Transverse colon (tissue), 4 donors: ENCODE measurements around the gene ARHGAP22.

ENCODE experiments used
- EP300 ChIP-seq: sonication (generic); formaldehyde crosslinking; IDR thresholded peaks from one replicate; pipeline ENCODE4 v1.6.1; 2017; ENCODE audit warnings: antibody characterized with exemption, low read depth
- POLR2A ChIP-seq: fragments of 450-650 bp; IDR thresholded peaks from one replicate; pipeline ENCODE4 v1.6.1; 2016; ENCODE audit warnings: antibody characterized with exemption, mild to moderate bottlenecking, moderate library complexity
- POLR2AphosphoS5 ChIP-seq, 3 donors: sonication (generic); formaldehyde crosslinking; IDR thresholded peaks; one replicate each; pipeline ENCODE4 v1.6.1; 2016; ENCODE audit warnings: antibody characterized with exemption in 3 of 3
- TF ChIP-seq, protein P1 (sequence below), 5 experiments: fragments of 200-600 bp in 3 of 5; fragments of 450-650 bp in 2 of 5; sonication (generic) in 3 of 5; IDR thresholded peaks; 1 replicate in 2 of 5; 2 replicates in 3 of 5; pipeline ENCODE4 v1.5.1; 2016 to 2017; ENCODE audit warnings: antibody characterized with exemption in 5 of 5, inconsistent platforms in 3 of 5, mild to moderate bottlenecking in 2 of 5, moderate library complexity in 1 of 5

DNA sequence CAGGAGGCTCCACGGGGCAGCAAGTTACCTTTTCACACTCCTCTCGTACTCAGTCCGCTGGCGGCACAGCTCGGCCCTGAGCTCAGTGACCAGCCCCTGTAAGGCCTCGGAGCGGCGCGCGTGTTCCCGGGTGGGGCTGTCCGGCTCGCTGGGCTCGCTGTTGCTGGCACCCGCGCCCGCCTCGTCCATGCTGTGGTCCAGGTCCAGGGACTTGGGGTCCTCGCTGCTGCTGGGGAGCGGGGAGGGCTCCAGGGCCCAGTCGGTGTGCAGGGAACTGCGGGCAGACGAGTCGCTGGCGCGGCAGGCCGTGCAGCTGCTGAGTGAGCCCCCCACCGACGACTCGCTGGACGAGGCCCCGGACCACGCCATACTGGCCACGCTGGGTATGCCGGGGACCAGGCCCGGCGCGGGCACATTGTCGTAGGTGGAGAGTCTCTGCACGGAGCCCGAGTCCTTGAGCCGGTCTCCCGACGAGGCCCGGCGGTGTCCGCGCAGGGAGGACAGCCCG, 154.6 kb downstream of the ARHGAP22 start:
- TF ChIP-seq POLR2A (no peak), EP300 (no peak), POLR2AphosphoS5 (IDR thresholded peaks at IDR 0.05) (no peak)
- TF ChIP-seq, protein P1, sequence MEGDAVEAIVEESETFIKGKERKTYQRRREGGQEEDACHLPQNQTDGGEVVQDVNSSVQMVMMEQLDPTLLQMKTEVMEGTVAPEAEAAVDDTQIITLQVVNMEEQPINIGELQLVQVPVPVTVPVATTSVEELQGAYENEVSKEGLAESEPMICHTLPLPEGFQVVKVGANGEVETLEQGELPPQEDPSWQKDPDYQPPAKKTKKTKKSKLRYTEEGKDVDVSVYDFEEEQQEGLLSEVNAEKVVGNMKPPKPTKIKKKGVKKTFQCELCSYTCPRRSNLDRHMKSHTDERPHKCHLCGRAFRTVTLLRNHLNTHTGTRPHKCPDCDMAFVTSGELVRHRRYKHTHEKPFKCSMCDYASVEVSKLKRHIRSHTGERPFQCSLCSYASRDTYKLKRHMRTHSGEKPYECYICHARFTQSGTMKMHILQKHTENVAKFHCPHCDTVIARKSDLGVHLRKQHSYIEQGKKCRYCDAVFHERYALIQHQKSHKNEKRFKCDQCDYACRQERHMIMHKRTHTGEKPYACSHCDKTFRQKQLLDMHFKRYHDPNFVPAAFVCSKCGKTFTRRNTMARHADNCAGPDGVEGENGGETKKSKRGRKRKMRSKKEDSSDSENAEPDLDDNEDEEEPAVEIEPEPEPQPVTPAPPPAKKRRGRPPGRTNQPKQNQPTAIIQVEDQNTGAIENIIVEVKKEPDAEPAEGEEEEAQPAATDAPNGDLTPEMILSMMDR (IDR thresholded peaks at IDR 0.05), result no peak
